K562 (cell line): Measurements from ENCODE around the gene TXLNA. TPM values are rescaled to one million over a fixed set of nuclear protein-coding genes. Genes with fewer than 3 reads are reported as not detected.

Experiments
- COPS2 ChIP-seq: fragments of 450-650 bp; conservative IDR thresholded peaks from 2 replicates; pipeline ENCODE4 v1.6.1; 2016; ENCODE audit warnings: mild to moderate bottlenecking, moderate library complexity
- CTCFL ChIP-seq: IDR thresholded peaks from 2 replicates; pipeline ENCODE4 v1.6.1; 2011; ENCODE audit warnings: borderline replicate concordance, low read depth, mild to moderate bottlenecking, moderate library complexity, low read length; ENCODE audit not compliant: insufficient read depth, poor library complexity, severe bottlenecking
- FOXP1 ChIP-seq: sonication (generic); formaldehyde crosslinking; IDR thresholded peaks from 2 replicates; pipeline ENCODE4 v1.8.0; 2022; ENCODE audit warnings: mild to moderate bottlenecking, missing genetic modification reagents
- HDAC3 ChIP-seq: fragments of 450-650 bp; IDR thresholded peaks from 2 replicates; pipeline ENCODE4 v1.6.1; 2018; ENCODE audit warnings: borderline replicate concordance, mild to moderate bottlenecking, moderate library complexity; ENCODE audit not compliant: partially characterized antibody
- RBM34 ChIP-seq: fragments of 200-400 bp; formaldehyde crosslinking; IDR thresholded peaks from 2 replicates; pipeline ENCODE4 v1.6.1; 2018; ENCODE audit warnings: low read length, borderline replicate concordance; ENCODE audit not compliant: insufficient read depth
- RFX7 ChIP-seq: fragments of 250-450 bp; sonication (Bioruptor Pico); IDR thresholded peaks from 2 replicates; pipeline ENCODE4 v1.5.1; 2021; ENCODE audit warnings: mild to moderate bottlenecking
- TBP ChIP-seq: optimal IDR thresholded peaks from 2 replicates; pipeline ENCODE3; 2011; ENCODE audit warnings: low read depth, low read length, improper control_type of control experiment
- ZMIZ1 ChIP-seq, 2 experiments: fragments of 150-350 bp in 1 of 2; IDR thresholded peaks; 2 replicates each; pipeline ENCODE4 v1.6.1; 2012 to 2016; ENCODE audit warnings: low read depth in 2 of 2, low read length in 2 of 2, mild to moderate bottlenecking in 1 of 2, moderate library complexity in 1 of 2
- ZNF449 ChIP-seq: fragments of 250-450 bp; sonication (Bioruptor Pico); IDR thresholded peaks from 2 replicates; pipeline ENCODE4 v1.8.0; 2022; ENCODE audit warnings: moderate library complexity, mild to moderate bottlenecking, inconsistent platforms
- ZNF57 ChIP-seq: fragments of 450-650 bp; formaldehyde crosslinking; IDR thresholded peaks from 2 replicates; pipeline ENCODE4 v1.4.0; 2020; ENCODE audit warnings: mild to moderate bottlenecking, moderate library complexity
- polyA plus RNA-seq, 8 experiments: library from polyadenylated mRNA; depleted of rRNA in 4 of 8; stranded (reverse) in 5 of 8; unstranded in 3 of 8; fragments of >200 nt; fragmentation: Nextera tagmentation in 2 of 8; fragmentation: Illumina TruSeq in 1 of 8; extraction: Ambion mirVana in 2 of 8; extraction: Trizol in 1 of 8; gene quantifications; 2 replicates each; pipeline versions ENCODE4 v1.2.1 to v1.2.3, GENCODE V29; 2011 to 2014; ENCODE audit warnings: inconsistent platforms in 1 of 8, missing spikeins in 1 of 8
- total RNA-seq, 7 experiments: library from RNA; depleted of rRNA in 6 of 7; stranded (reverse); fragments of >200 nt in 6 of 7; fragmentation: Illumina TruSeq in 2 of 7; extraction: Trizol in 2 of 7; gene quantifications; 2 replicates each; pipeline versions ENCODE4 v1.2.1 to v1.2.3, GENCODE V29; 2011 to 2021; ENCODE audit warnings: low replicate concordance in 1 of 7
- TF ChIP-seq, protein P1 (sequence below): sonication (generic); formaldehyde crosslinking; IDR thresholded peaks from 2 replicates; pipeline ENCODE4 v1.4.0; 2020; ENCODE audit warnings: mild to moderate bottlenecking, missing genetic modification reagents
- TF ChIP-seq, protein P2 (sequence below): fragments of 250-450 bp; sonication (Bioruptor Pico); IDR thresholded peaks from 2 replicates; pipeline ENCODE4 v1.8.0; 2022; ENCODE audit warnings: inconsistent platforms

Gene TXLNA
- total and polyA plus RNA-seq, 9 of the 15 experiments (the other 6 are each of a cell fraction or from before 2014, with no cell fraction given), result 9.2 to 54.5 (median 39.3) TPM

- TF ChIP-seq, protein P1, sequence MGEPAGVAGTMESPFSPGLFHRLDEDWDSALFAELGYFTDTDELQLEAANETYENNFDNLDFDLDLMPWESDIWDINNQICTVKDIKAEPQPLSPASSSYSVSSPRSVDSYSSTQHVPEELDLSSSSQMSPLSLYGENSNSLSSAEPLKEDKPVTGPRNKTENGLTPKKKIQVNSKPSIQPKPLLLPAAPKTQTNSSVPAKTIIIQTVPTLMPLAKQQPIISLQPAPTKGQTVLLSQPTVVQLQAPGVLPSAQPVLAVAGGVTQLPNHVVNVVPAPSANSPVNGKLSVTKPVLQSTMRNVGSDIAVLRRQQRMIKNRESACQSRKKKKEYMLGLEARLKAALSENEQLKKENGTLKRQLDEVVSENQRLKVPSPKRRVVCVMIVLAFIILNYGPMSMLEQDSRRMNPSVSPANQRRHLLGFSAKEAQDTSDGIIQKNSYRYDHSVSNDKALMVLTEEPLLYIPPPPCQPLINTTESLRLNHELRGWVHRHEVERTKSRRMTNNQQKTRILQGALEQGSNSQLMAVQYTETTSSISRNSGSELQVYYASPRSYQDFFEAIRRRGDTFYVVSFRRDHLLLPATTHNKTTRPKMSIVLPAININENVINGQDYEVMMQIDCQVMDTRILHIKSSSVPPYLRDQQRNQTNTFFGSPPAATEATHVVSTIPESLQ (CRISPR knock-in tag), result no peak
- TF ChIP-seq RBM34 (no peak), COPS2 (no peak), ZMIZ1 (IDR thresholded peaks at IDR 0.05; ENCODE audit: low read depth in 2 of 2, low read length in 2 of 2) (no peak), ZNF449 (CRISPR knock-in tag) (no peak), ZNF57 (CRISPR knock-in tag) (no peak), CTCFL (no peak), FOXP1 (CRISPR knock-in tag) (no peak), RFX7 (no peak), TBP (no peak), HDAC3 (no peak)
- TF ChIP-seq, protein P2, sequence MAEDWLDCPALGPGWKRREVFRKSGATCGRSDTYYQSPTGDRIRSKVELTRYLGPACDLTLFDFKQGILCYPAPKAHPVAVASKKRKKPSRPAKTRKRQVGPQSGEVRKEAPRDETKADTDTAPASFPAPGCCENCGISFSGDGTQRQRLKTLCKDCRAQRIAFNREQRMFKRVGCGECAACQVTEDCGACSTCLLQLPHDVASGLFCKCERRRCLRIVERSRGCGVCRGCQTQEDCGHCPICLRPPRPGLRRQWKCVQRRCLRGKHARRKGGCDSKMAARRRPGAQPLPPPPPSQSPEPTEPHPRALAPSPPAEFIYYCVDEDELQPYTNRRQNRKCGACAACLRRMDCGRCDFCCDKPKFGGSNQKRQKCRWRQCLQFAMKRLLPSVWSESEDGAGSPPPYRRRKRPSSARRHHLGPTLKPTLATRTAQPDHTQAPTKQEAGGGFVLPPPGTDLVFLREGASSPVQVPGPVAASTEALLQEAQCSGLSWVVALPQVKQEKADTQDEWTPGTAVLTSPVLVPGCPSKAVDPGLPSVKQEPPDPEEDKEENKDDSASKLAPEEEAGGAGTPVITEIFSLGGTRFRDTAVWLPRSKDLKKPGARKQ, result no peak
Observed at GRCh38 chr1:32220746-32221580, 41.5 kb downstream of the TXLNA start (continued).
